Measurements from ENCODE around the gene CT55. TPM values are rescaled to one million over a fixed set of nuclear protein-coding genes. Genes with fewer than 3 reads are reported as not detected.
"Not testable (repeated sequence)": the region's sequence is repeated elsewhere in the genome, so short reads cannot be mapped to it uniquely, and the experiment has no call there.

The CT55 gene
- polyA plus RNA-seq, 1 donor from 2014 or later: 2.1 TPM

GRCh38 chrX:135206427-135206826, 35.2 kb upstream of the CT55 start:
- H3K9me2 ChIP-seq (ENCODE audit: insufficient read depth, low read length); H3K36me3 ChIP-seq (ENCODE audit: insufficient read depth, low read length); H3K79me2 ChIP-seq (replicated peaks; ENCODE audit: insufficient read depth, low read length); H3K27ac ChIP-seq (ENCODE audit: low read length); H3K9me3 ChIP-seq (ENCODE audit: low read length); H3F3A ChIP-seq (ENCODE audit: insufficient read depth, low read length, poor library complexity, severe bottlenecking); H3K9ac ChIP-seq (ENCODE audit: low read length); H3K4me3 ChIP-seq (ENCODE audit: low read length); H4K20me1 ChIP-seq (ENCODE audit: insufficient read depth); H2AFZ ChIP-seq (ENCODE audit: low read depth, low read length); H3K4me2 ChIP-seq (ENCODE audit: low read length); H3K27me3 ChIP-seq (ENCODE audit: insufficient read depth, low read depth, low read length): not testable (repeated sequence)
- TF ChIP-seq SMC3 (conservative IDR thresholded peaks at IDR 0.05; ENCODE audit: poor library complexity) (peak; percentile 19), CTCF (IDR thresholded peaks at IDR 0.05; ENCODE audit: poor library complexity, severe bottlenecking) (peak; percentile 22)

- no peak overlapping the region for H3K9ac ChIP-seq (ENCODE audit: low read length)
- H3K4me3 ChIP-seq (ENCODE audit: low read length): no peak overlapping the region
- no peaks in the 10 kb centered on the region for H3K9me3 ChIP-seq (ENCODE audit: low read length)
- TF ChIP-seq SMC3 (conservative IDR thresholded peaks at IDR 0.05; ENCODE audit: poor library complexity): no peak
- no peaks in the 10 kb centered on the region for H3K27me3 ChIP-seq (ENCODE audit: insufficient read depth, low read depth, low read length)
- H3K79me2 ChIP-seq (replicated peaks; ENCODE audit: insufficient read depth, low read length): no peaks in the 10 kb centered on the region
- no peaks in the 10 kb centered on the region for H3K9me2 ChIP-seq (ENCODE audit: insufficient read depth, low read length)
- no peaks in the 10 kb centered on the region for H4K20me1 ChIP-seq (ENCODE audit: insufficient read depth)
- no peaks in the 10 kb centered on the region for H3K36me3 ChIP-seq (ENCODE audit: insufficient read depth, low read length)
- H2AFZ ChIP-seq (ENCODE audit: low read depth, low read length): no peak overlapping the region
- H3K27ac ChIP-seq (ENCODE audit: low read length): no peak overlapping the region
- no peak overlapping the region for H3K4me2 ChIP-seq (ENCODE audit: low read length)
- H3F3A ChIP-seq (ENCODE audit: insufficient read depth, low read length, poor library complexity, severe bottlenecking): no peaks in the 10 kb centered on the region
These were observed 29.1 kb upstream of the CT55 start for GRCh38 chrX:135200297-135200696.

- Histone ChIP-seq H3K36me3 (ENCODE audit: insufficient read depth, low read length) (no peaks in the 10 kb centered on the region), H3K9me2 (ENCODE audit: insufficient read depth, low read length) (no peaks in the 10 kb centered on the region), H3F3A (ENCODE audit: insufficient read depth, low read length, poor library complexity, severe bottlenecking) (no peaks in the 10 kb centered on the region), H3K27ac (ENCODE audit: low read length) (no peak overlapping the region), H3K27me3 (ENCODE audit: insufficient read depth, low read depth, low read length) (no peaks in the 10 kb centered on the region), H3K9ac (ENCODE audit: low read length) (no peak overlapping the region), H3K9me3 (ENCODE audit: low read length) (no peaks in the 10 kb centered on the region), H2AFZ (ENCODE audit: low read depth, low read length) (no peak overlapping the region), H3K79me2 (replicated peaks; ENCODE audit: insufficient read depth, low read length) (no peaks in the 10 kb centered on the region), H4K20me1 (ENCODE audit: insufficient read depth) (no peaks in the 10 kb centered on the region), H3K4me2 (ENCODE audit: low read length) (no peak overlapping the region), H3K4me3 (ENCODE audit: low read length) (no peak overlapping the region)
- TF ChIP-seq MXI1 (conservative IDR thresholded peaks at IDR 0.05; ENCODE audit: poor library complexity, severe bottlenecking): no peak
- no peak for TF ChIP-seq EP300 (conservative IDR thresholded peaks at IDR 0.05; ENCODE audit: poor library complexity, severe bottlenecking)
- no peak for TF ChIP-seq POLR2AphosphoS5 (IDR thresholded peaks at IDR 0.05)
- no peak for TF ChIP-seq TAF1 (IDR thresholded peaks at IDR 0.05; ENCODE audit: low read depth)
- TF ChIP-seq, protein P1, sequence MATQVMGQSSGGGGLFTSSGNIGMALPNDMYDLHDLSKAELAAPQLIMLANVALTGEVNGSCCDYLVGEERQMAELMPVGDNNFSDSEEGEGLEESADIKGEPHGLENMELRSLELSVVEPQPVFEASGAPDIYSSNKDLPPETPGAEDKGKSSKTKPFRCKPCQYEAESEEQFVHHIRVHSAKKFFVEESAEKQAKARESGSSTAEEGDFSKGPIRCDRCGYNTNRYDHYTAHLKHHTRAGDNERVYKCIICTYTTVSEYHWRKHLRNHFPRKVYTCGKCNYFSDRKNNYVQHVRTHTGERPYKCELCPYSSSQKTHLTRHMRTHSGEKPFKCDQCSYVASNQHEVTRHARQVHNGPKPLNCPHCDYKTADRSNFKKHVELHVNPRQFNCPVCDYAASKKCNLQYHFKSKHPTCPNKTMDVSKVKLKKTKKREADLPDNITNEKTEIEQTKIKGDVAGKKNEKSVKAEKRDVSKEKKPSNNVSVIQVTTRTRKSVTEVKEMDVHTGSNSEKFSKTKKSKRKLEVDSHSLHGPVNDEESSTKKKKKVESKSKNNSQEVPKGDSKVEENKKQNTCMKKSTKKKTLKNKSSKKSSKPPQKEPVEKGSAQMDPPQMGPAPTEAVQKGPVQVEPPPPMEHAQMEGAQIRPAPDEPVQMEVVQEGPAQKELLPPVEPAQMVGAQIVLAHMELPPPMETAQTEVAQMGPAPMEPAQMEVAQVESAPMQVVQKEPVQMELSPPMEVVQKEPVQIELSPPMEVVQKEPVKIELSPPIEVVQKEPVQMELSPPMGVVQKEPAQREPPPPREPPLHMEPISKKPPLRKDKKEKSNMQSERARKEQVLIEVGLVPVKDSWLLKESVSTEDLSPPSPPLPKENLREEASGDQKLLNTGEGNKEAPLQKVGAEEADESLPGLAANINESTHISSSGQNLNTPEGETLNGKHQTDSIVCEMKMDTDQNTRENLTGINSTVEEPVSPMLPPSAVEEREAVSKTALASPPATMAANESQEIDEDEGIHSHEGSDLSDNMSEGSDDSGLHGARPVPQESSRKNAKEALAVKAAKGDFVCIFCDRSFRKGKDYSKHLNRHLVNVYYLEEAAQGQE (IDR thresholded peaks at IDR 0.05; ENCODE audit: borderline replicate concordance): no peak
- TF ChIP-seq RAD21 (conservative IDR thresholded peaks at IDR 0.05): no peak
- TF ChIP-seq EZH2 (IDR thresholded peaks at IDR 0.05; ENCODE audit: borderline replicate concordance, insufficient read depth, low read length, poor library complexity, severe bottlenecking): no peak
- no peak for TF ChIP-seq CTCF (IDR thresholded peaks at IDR 0.05; ENCODE audit: poor library complexity, severe bottlenecking)
- TF ChIP-seq SMC3 (conservative IDR thresholded peaks at IDR 0.05; ENCODE audit: poor library complexity): no peak
These were observed 23.5 kb upstream of the CT55 start for GRCh38 chrX:135194684-135195083.

Measured in neural cell (in vitro differentiated cells).